Stimulated activated CD8-positive, alpha-beta memory T cell treated with anti-CD3 and anti-CD28 coated beads, Interleukin-12 subunit alpha, Interleukin-12 subunit beta, amount 100 ng/mL, for 1 hour (primary cell): ENCODE results near the gene P2RX4.
"Not testable (repeated sequence)": the region's sequence is repeated elsewhere in the genome, so short reads cannot be mapped to it uniquely, and the experiment has no call there.

Experiments
- DNase-seq: peaks from one replicate; pipeline ENCODE4 v3.0.0-alpha.2; 2020; ENCODE audit warnings: low read depth

P2RX4 gene, protein sequence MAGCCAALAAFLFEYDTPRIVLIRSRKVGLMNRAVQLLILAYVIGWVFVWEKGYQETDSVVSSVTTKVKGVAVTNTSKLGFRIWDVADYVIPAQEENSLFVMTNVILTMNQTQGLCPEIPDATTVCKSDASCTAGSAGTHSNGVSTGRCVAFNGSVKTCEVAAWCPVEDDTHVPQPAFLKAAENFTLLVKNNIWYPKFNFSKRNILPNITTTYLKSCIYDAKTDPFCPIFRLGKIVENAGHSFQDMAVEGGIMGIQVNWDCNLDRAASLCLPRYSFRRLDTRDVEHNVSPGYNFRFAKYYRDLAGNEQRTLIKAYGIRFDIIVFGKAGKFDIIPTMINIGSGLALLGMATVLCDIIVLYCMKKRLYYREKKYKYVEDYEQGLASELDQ

DNA sequence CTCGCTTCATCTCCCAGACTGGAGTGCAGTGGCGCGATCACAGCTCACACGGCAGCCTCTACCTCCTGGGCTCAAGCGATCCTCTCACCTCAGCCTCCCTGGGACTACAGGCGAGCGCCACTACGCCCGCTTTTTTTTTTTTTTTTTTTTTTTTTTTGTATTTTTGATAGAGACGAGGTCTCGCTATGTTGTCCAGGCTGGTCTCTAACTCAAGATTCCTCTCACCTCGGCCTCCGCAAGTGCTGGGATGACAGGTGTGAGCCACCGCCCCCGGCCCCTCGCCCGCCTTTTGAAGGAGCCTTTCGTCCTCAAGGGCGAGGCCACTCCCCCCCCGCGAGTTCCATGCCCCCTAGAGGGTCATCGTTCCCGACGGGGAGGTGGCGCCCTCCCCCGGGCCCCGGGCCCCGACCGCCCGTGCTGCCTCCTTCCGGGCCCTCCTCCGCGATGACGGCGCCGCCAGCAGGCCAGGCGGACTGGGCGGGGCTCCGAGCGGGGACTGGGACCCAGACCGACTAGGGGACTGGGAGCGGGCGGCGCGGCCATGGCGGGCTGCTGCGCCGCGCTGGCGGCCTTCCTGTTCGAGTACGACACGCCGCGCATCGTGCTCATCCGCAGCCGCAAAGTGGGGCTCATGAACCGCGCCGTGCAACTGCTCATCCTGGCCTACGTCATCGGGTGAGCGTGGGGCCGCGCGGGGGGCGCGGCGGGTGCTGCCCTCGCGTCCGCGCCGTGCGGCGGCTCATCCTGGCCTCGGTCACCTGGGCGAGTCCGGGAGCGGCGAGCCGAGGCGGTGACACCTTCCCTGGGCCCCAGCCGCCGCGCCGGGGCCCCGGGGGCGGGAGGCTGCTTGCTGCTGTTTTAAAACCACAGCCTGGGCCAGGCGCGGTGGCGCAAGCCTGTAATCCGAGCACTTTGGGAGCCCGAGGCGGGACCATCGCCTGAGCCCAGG is at the start of gene P2RX4:
Gene P2RX4, plus strand, starts transcription at position 506 of the 949 bp plus-strand sequence. Its CDS starts 36 bp downstream, at position 542.
- DNase-seq = peak; percentile 68

DNA sequence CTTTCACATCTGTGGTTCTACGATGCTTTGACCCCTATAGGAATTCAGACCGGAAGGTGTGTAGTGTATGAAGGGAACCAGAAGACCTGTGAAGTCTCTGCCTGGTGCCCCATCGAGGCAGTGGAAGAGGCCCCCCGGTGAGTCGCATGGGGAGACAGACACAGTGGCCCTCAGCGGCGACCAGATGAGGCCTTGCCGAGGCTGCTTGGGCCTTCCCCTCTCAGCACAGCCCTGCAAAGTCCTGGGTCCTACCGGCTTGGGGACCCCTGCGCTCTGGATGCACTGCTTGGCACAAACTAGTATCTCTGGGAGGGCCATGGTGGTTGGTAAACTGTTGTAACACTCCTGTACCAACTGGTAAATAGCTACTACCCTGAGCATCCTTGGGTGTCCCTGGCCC is 47.5 kb upstream of the P2RX4 start:
- DNase-seq = no peak

DNA sequence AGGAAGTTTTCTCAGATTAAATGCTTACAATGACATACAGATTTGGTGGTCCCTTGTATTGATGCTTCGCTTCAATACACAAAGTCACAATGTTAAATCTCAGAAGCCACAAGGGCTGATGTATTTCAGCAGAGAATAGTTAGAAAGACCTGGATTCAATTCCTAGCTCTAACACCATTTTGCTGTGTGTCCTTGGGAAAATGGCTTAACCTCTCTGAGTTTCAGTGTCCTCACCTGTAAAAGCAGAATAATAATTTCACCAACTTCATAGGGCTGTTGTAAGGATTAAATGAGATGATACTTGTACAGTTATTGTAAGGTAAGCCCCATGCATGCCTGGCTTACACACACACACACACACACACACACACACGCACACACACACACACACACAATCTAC is 46.9 kb upstream of the P2RX4 start:
- DNase-seq = no peak

DNA sequence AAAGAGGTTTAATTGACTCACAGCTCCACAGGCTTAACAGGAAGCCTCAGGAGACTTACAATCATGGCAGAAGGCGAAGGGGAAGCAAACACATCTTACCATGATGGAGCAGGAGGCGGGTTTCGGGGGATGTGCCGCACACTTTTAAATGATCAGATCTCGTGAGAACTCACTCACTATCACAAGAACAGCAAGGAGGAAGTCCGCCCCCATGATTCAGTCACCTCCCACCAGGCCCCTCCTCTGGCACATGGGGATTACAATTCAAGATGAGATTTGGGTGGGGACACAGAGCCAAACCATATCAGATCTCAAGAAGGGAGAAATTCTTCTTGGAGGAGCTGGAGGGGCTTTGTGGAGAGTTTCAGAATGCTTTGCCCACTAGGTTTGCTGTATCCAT is 45.1 kb upstream of the P2RX4 start:
- not testable (repeated sequence) for DNase-seq

DNA sequence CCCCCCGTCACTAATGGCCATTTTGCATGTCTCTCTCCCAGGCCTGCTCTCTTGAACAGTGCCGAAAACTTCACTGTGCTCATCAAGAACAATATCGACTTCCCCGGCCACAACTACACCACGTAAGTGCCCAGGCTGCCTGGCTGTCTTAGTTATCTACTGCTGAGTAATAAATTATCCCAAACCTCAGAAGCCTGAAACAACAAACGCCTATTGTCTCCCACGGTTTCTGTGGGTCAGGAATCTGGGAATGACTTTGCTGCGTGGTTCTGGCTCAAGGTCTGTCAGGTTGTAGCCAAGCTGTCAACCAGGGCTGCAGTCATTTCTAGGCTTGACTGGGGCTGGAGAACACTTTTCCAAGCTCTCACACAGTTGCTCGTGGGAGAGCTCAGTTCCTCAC is 44.6 kb upstream of the P2RX4 start:
- DNase-seq = no peak

DNA sequence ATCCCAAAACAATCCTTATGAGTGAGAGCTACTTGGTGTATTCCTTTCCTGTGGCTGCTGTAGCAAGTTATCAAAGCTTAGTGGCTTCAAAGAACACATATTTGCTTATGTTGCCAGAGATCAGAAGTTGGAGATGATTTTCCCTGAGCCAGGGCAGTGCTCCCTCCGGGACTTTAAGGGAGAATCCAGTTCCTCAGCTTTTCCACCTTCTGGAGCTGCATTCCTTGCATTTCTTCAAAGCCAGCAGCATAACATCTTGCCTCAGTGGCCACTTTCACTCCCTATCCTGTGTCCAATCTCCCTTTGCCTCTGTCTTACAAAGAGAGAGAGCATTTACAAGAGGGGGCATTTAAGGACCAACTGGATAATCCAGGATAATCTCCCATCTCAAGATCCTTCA is 43.6 kb upstream of the P2RX4 start:
- no peak for DNase-seq

DNA sequence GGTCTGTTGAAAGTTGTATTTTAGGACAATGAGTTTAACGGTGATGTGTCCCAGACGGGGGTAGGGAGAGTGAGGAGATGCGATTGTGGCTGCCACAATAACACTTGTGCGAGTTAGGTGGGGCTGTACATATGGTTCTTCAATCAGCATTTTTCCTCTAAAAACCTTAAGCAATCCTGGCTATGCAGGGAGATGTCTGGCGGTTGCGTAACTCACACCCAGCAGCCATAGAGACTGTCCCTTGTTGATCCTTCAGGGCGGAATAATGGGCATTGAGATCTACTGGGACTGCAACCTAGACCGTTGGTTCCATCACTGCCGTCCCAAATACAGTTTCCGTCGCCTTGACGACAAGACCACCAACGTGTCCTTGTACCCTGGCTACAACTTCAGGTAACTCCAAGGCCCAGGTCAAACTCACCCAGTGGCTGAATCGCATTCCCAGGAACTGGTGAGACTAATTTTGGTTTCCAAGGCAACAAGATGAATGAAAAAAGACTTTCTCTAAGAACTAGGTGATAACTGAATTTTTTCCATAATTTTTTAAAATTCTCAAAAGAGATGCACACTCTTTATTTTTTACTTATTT is 42.6 kb upstream of the P2RX4 start:
- no peak for DNase-seq

DNA sequence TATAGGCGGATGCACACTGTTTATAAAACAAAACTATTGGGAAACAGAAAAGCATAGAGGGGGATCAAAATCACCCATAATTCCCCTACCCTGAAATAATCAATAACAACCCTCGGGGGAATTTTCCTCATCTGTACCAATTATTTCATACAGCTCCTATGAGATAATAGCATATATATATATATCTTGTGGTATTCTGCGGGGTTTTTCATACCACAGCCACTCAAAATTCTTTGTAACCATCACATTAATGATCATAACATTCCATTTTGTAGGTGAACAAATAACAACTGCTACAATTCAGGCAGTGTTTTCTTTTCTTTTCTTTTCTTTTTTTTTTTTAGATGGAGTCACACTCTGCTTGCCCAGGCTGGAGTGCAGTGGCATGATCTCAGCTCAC is 42.0 kb upstream of the P2RX4 start:
- no peak for DNase-seq

DNA sequence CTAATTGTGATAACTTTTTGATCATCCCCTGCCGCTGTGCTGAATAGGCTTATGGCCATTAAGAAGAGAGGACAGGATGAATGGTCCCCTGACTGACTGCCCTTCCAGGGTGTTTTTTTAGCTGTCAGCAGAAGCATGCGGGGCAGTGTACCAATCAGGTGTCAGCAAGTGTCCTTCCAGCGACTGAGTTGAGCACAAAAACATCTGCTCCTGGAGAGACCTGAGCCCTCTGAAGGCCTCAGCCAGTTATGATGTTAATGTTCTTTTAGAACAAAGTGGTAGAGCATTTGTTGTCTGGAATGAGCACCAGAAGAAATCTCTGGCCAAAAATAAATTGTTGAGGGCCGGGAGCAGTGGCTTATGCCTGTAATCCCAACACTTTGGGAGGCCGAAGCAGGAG is 39.8 kb upstream of the P2RX4 start:
- no peak for DNase-seq

DNA sequence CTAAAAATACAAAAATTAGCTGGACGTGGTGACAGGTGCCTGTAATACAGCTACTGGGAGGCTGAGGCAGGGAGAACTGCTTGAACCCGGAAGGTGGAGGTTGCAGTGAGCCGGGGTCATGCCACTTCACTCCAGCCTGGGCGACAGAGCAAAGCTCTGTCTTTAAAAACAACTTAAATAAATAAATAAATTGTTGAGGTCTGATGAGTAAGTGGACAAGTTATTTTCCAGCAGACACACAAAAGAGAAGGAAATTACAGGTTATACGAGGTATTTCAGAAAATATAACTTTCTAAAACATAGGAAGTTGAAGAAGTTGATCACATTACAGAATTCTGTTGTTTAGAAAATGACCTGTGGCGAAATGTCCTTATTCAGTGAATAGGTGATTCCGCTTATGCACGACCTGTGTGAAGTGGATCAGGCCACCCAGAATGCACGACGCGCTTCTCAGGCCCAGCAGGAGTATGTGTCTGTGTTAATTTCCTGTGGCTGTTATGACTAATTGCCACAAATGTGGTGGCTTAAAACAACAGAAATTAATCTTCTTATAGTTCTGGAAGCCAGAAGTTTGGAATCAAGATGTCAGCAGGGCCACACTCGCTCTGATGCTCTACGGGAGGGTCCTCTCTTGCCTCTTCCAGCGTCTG is 39.2 kb upstream of the P2RX4 start:
- no peak for DNase-seq

DNA sequence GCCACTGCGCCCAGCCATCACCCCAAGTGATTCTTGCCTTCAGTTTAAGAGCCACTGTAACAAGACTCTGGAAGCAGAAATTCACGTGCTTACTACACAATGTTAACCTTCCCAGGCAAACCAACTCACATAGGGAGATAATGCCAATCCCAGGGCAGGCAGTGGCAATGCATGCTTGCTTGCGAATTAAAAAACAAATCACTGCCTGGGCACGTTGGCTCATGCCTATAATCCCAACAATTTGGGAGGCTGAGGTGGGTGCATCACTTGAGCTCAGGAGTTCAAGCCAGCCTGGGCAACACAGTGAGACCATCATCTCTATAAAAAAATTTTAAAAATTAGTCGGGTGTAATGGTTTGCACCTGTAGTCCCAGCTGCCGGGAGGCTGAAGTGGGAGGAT is 37.8 kb upstream of the P2RX4 start:
- DNase-seq = no peak

DNA sequence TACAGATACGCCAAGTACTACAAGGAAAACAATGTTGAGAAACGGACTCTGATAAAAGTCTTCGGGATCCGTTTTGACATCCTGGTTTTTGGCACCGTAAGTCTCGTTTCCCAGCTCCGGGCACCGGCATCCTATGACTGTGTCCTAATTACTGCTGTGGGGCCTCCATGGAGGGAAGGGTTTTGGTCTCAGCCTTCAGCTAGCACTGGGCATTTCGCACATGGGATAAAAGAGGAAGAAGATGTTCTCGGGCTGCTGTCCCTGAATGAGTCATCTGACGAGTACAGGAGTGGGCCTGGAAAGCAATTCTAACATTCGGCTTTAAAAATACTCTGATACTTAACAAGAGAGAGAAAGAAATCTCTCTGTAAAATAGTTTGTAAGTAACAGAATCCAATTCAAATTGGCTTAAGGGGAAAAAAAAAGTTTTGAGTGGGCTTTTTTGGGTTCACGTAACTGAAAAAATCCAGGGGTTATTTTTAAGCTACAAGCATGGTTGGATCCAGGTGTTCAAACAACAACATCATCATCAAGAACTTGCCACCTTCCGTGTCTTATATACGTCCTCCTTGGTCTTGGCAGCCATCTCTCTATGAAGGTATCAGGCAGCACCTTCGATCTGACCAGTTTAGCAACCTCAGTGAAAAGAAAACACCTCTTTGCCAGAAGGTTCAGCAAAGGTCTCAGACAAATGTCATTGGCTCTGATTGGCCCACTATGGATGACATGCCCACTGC is 34.4 kb upstream of the P2RX4 start:
- no peak for DNase-seq

DNA sequence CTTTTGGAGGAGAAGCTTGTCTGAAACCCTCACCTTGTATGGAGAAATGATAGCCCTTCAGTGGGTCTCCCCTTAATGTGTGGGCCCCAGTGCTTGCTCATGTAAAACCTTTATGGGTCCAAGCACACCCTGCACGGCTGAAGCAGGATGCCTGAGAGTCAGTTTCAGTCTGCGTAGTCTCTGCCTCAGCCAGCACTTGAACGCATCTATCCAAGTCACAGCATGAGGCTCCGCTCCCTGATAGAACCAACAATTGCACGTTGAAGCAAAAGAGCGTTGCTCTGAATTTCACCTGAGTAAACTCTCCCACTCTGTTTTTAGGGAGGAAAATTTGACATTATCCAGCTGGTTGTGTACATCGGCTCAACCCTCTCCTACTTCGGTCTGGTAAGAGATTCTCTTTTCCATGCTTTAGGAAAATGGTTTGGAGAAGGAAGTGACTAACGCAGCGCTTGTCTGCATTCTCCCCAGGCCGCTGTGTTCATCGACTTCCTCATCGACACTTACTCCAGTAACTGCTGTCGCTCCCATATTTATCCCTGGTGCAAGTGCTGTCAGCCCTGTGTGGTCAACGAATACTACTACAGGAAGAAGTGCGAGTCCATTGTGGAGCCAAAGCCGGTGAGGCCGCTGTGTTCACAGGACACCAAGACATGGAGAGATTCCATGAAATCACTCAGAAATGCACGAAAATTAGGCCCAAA is 33.0 kb upstream of the P2RX4 start:
- DNase-seq = no peak

DNA sequence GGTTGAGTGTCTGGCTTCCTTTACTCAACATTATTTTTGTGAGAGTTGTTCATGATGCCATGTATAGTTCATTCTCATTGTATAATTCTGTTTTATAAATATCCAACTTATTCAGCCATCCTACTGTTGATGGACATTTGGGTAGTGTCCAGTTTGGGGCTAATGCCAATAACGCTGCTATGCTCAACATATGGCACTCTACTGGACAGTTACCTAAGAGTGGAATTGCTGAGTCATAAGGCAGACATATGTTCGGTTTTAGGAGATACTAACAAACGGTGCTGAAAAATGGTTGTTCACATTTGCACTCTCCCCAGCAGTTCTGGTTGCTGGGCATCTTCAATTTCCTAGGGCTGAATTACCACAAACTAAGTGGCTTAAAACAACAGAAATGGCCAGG is 28.7 kb upstream of the P2RX4 start:
- no peak for DNase-seq

DNA sequence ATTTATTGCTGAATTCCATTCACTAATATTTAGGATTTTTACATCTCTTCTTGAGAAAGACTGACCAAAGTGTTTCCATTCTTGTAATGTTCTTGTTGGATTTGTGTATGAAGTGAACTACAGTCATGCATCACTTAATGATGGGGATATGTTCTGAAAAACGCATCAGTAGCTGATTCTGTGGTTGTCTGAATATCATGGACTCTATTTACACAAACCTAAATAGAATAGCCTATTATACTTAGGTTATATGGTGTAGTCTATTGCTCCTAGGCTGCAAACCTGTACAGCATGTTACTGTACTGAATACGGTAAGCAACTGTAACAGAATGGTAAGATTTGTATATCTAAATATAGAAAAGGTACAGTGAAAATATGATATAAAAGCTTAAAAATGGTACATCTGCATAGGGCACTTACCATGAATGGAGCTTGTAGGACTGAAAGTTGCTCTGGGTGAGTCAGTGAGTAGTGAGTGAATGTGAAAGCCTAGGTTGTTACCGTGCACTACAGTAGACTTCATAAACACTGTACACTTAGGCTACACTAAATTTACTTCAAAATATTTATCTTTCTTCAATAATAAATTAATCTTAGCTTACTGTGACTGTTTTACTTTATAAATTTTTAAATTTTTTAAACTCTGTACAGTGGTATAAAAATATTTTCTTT is 27.6 kb upstream of the P2RX4 start:
- no peak for DNase-seq

DNA sequence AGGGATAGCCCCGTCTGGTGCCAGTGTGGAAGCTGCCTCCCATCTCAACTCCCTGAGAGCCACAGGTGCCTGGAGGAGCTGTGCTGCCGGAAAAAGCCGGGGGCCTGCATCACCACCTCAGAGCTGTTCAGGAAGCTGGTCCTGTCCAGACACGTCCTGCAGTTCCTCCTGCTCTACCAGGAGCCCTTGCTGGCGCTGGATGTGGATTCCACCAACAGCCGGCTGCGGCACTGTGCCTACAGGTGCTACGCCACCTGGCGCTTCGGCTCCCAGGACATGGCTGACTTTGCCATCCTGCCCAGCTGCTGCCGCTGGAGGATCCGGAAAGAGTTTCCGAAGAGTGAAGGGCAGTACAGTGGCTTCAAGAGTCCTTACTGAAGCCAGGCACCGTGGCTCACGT is 25.5 kb upstream of the P2RX4 start:
- DNase-seq = no peak

DNA sequence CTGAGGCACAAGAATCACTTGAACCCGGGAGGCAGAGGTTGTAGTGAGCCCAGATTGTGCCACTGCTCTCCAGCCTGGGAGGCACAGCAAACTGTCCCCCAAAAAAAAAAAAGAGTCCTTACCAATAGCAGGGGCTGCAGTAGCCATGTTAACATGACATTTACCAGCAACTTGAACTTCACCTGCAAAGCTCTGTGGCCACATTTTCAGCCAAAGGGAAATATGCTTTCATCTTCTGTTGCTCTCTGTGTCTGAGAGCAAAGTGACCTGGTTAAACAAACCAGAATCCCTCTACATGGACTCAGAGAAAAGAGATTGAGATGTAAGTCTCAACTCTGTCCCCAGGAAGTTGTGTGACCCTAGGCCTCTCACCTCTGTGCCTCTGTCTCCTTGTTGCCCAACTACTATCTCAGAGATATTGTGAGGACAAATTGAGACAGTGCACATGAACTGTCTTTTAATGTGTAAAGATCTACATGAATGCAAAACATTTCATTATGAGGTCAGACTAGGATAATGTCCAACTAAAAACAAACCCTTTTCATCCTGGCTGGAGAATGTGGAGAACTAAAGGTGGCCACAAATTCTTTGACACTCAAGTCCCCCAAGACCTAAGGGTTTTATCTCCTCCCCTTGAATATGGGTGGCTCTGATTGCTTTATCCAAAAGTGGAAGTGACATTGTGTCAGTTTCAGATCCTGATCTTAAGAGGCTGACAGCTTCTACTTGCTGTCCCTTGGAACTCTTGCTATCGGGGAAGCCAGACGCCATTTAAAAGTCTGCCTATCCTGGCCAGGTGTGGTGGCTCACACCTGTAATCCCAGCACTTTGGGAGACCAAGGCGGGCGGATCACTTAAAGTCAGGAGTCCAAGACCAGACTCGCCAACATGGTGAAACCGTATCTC is 24.7 kb upstream of the P2RX4 start:
- DNase-seq = no peak

DNA sequence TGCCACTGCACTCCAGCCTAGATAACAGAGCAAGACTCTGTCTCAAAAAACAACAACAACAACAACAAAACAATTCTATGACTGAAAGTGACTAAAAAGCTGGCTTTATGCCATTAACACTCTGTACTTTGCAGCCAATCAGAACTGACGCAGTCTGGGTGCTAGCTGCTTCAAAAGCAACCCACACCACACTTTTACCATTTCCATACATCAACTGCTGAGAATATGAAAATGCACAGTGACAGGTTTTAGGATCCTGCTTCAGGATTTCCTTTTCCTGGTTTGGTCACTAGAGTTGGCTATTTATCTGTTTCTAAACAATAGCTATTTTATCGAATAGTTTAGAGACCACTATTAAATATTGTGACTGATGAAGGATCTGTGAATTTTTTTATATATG is 23.1 kb upstream of the P2RX4 start:
- no peak for DNase-seq

DNA sequence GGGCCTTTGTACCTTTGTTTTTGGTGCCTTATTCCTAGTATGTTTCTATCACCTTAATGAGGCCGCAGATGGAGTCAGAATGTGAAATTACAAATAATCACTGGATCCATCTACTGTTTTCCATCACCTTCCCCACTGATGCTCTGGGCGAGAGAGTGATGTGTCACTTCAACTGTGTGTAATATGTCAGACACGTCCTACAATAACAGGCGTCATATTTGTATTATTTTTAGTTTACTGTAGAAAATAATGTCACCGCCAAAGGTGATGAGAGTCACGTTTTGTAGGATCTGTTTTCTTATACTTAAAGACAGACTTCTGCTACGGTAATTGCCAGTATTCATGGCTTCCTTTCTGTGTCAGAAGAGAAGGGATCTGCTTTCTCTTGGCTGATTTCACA is 22.4 kb upstream of the P2RX4 start:
- DNase-seq = no peak
